Activated naive CD4-positive, alpha-beta T cell treated with anti-CD3 and anti-CD28 coated beads, Interleukin-2, amount 50 U/mL, for 24 hours (primary cell): ENCODE measurements around the gene POLD2.

Experiments
- H3K27ac Mint-ChIP-seq: one replicate; pipeline ENCODE4 v1.8.0; 2021; ENCODE audit warnings: mild to moderate bottlenecking, mixed read lengths
- H3K27me3 Mint-ChIP-seq: one replicate; pipeline ENCODE4 v1.8.0; 2021; ENCODE audit warnings: mixed read lengths
- H3K36me3 Mint-ChIP-seq: one replicate; pipeline ENCODE4 v1.8.0; 2021; ENCODE audit warnings: mixed read lengths
- H3K4me1 Mint-ChIP-seq: one replicate; pipeline ENCODE4 v1.8.0; 2021; ENCODE audit warnings: mixed read lengths
- H3K4me3 Mint-ChIP-seq: one replicate; pipeline ENCODE4 v1.8.0; 2021; ENCODE audit warnings: mild to moderate bottlenecking, mixed read lengths
- H3K9me3 Mint-ChIP-seq: one replicate; pipeline ENCODE4 v1.8.0; 2021; ENCODE audit warnings: mixed read lengths

POLD2 gene

DNA sequence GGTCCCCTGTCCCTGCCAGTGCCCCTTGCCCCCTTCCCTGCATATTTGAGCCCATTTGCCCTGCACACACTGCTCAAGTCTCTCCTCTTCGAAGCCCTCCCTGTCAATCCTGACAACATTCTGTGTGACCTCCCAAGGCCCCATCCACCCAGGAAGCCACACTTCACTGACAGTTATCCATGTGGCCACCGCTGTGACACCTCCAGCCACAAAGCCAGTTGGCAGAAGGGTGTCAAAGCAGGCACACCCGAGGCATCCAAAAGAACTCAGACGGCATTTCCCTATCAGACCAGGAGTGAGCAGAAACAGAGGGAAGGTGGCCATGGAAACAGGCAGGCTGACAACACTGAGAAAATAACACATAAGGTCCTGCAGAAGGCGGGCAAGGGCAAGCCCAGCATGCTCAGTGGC lies 45.7 kb downstream of the POLD2 start:
- Mint-ChIP-seq H3K36me3 (peaks cover 5% of the 10 kb centered on the region), H3K9me3 (no peaks in the 10 kb centered on the region), H3K4me3 (peak overlapping the region; percentile 53), H3K27ac (peak overlapping the region; percentile 57), H3K4me1 (peaks cover 24% of the 10 kb centered on the region), H3K27me3 (no peaks in the 10 kb centered on the region)

GRCh38 chr7:44077061-44077460 lies 46.3 kb downstream of the POLD2 start:
- Mint-ChIP-seq H3K4me3 (no peak overlapping the region), H3K9me3 (no peaks in the 10 kb centered on the region), H3K27me3 (no peaks in the 10 kb centered on the region), H3K27ac (no peak overlapping the region), H3K4me1 (peaks cover 28% of the 10 kb centered on the region), H3K36me3 (peaks cover 5% of the 10 kb centered on the region)

GRCh38 chr7:44076101-44076895 lies 47.0 kb downstream of the POLD2 start:
- no peak overlapping the region for H3K27ac Mint-ChIP-seq
- no peaks in the 10 kb centered on the region for H3K27me3 Mint-ChIP-seq
- H3K4me3 Mint-ChIP-seq = no peak overlapping the region
- no peaks in the 10 kb centered on the region for H3K9me3 Mint-ChIP-seq
- H3K4me1 Mint-ChIP-seq = peaks cover 27% of the 10 kb centered on the region
- peaks cover 4% of the 10 kb centered on the region for H3K36me3 Mint-ChIP-seq

GRCh38 chr7:44075296-44076075 lies 47.9 kb downstream of the POLD2 start:
- H3K4me1 Mint-ChIP-seq = peaks cover 19% of the 10 kb centered on the region
- H3K27ac Mint-ChIP-seq = no peak overlapping the region
- peaks cover 2% of the 10 kb centered on the region for H3K36me3 Mint-ChIP-seq
- no peaks in the 10 kb centered on the region for H3K9me3 Mint-ChIP-seq
- no peaks in the 10 kb centered on the region for H3K27me3 Mint-ChIP-seq
- no peak overlapping the region for H3K4me3 Mint-ChIP-seq

- no peak overlapping the region for H3K4me3 Mint-ChIP-seq
- no peaks in the 10 kb centered on the region for H3K27me3 Mint-ChIP-seq
- H3K9me3 Mint-ChIP-seq = no peaks in the 10 kb centered on the region
- peaks cover 19% of the 10 kb centered on the region for H3K4me1 Mint-ChIP-seq
- H3K36me3 Mint-ChIP-seq = peaks cover 2% of the 10 kb centered on the region
- H3K27ac Mint-ChIP-seq = no peak overlapping the region
These were observed 49.0 kb downstream of the POLD2 start for GRCh38 chr7:44074349-44074695.

DNA sequence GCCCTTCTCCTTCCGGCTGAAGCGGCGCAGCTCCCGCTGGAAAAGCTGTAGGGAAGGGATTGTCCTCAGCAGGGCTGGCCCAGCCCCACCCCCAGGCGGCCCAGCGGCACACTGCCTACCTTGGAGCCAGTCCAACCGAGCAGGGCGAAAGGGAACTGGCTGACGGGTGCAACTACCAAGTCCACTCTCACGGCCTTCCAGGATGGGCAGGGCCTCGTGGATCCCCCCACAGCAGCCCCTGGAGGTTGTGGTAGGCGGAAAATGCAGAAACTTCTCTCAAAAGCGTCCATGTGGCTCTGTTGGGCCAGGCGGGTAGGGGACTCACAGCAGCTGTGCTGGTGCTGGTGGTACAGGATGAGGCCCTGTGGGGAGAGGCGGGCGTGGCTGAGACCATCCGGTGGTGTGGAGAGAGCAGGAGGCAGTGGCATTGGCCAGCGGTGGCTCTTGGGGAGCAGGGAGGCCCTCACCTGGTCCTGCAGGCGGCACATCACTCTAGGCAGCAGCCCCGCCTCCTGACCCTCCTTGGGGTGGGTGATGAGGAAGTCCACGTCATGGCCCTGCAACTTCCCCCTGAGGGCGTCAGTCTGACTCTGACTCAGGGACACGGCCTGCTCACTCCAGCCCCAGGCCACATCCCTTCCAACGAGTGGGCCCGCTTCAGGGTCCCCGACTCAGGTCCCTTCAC lies 49.5 kb downstream of the POLD2 start:
- Mint-ChIP-seq H3K27me3 (no peaks in the 10 kb centered on the region), H3K4me3 (no peak overlapping the region), H3K36me3 (peaks cover 2% of the 10 kb centered on the region), H3K4me1 (peaks cover 23% of the 10 kb centered on the region), H3K9me3 (no peaks in the 10 kb centered on the region), H3K27ac (no peak overlapping the region)

DNA sequence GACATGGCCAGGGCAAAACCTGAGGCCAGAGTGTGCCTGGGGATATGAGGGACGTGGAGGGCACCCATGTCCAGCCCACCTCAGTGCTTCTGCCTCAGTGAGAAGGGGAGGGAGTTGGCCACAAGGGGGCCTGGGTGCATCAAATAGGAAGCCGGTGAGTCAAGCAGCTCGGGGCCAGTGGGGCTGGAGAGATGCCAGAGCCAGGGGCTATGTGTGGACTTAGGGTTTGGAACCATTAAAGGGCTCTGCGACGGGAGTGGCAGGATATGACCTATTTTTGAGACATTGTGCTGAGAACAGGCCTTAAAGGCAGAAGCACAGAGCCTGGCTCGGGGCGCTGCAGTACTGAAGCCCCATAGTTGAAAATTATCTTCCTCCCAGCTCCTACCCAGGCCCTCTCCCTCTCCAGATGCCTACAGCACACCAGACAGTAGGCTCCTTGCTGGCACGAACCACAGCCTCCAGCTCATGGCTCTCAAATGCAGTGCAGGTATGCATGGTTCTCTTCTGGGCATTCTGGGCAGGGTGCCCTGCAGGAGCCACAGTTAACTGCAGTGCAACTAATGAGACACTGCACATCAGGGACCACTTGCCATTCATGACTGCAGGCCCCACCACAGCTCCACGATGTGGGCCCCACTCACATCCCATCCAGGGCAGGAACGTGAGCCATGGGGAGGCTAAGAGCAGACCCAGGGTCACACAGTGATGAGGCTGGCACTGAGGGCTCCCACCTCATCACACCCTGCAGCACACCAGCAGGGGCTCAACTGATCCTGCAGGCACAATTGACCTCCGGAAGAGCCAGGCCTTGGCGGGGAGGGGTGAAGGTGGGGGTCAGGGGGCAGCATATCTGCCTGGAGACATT lies 50.8 kb downstream of the POLD2 start:
- Mint-ChIP-seq H3K36me3 (no peaks in the 10 kb centered on the region), H3K27ac (no peak overlapping the region), H3K9me3 (no peaks in the 10 kb centered on the region), H3K4me1 (peaks cover 26% of the 10 kb centered on the region), H3K4me3 (no peak overlapping the region), H3K27me3 (no peaks in the 10 kb centered on the region)

DNA sequence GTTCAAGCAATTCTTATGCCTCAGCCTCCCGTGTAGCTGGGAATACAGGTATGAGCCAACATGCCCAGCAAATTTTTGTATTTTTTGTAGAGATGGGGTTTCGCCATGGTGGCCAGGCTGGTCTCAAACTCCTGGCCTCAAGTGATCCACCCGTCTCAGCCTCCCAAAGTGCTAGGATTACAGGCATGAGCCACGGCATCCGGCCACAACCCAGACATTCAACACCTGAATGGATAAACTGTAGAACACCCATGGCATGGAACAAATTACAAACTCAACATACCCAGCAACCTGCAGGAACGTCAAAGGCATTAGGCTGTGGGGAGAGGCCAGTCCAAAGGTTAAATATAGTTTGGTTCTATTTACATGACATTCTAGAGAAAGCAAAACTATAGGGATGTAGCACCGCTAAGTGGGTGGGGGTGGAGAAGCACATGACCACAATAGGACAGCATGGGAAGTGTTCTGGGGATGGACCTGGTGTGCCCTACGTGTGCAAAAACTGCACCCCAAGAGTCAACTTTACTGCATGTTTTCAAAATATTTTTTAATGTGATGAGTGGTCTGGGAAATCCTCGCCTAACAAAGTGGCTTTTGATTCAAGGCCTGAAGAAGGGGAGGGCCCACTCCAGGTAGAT lies 51.5 kb downstream of the POLD2 start:
- no peaks in the 10 kb centered on the region for H3K36me3 Mint-ChIP-seq
- no peaks in the 10 kb centered on the region for H3K9me3 Mint-ChIP-seq
- peaks cover 30% of the 10 kb centered on the region for H3K4me1 Mint-ChIP-seq
- H3K27me3 Mint-ChIP-seq = no peaks in the 10 kb centered on the region
- no peak overlapping the region for H3K4me3 Mint-ChIP-seq
- no peak overlapping the region for H3K27ac Mint-ChIP-seq

- Mint-ChIP-seq H3K36me3 (no peaks in the 10 kb centered on the region), H3K4me1 (peaks cover 44% of the 10 kb centered on the region), H3K27ac (peak overlapping the region; percentile 38), H3K9me3 (no peaks in the 10 kb centered on the region), H3K4me3 (no peak overlapping the region), H3K27me3 (no peaks in the 10 kb centered on the region)
These were observed 55.3 kb downstream of the POLD2 start for GRCh38 chr7:44068054-44068453.

DNA sequence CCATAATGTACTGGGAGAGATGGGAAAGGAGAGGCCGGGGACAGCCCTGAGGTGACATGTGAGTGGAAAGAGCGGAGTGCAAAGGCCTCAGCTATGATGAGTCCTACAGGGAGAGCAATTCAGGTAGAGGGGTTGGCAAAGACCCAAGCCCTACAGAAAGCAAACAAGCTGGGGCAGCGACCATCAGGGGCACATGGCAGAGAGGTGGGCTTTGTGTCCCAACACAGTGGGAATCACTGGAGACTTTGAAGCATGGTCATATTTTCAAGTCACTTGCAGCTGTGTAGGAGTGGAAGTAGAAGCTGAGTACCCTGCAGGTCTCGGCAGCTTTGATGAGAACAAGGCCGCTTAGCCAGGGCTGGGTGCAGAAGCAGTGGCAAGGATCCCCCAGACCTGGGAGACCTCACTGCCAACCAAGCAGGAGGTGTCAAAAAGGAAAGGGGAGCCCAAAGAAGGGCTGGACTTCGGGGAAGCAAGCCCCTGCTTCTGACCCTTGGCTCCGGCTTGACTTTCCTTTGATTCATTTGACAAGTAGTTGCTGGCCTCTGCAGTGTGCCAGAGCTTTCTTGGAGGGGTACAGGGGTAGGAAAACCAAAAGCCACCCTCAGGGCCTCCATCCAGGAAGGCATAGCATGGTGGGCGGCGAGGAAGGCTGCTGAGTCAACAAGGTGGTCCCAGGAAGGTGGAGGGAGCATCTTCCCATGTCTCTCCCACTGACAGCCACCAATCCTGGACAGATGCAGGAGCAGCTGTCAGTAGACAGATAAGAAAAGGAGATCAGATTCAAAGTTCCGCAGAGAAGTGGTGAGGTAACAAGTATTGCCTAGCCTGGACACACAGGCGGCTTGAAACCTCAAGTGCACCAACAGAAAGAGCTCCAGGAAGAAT lies 56.0 kb downstream of the POLD2 start:
- Mint-ChIP-seq H3K36me3 (no peaks in the 10 kb centered on the region), H3K27me3 (no peaks in the 10 kb centered on the region), H3K4me1 (peaks cover 41% of the 10 kb centered on the region), H3K27ac (peak overlapping the region; percentile 31), H3K9me3 (no peaks in the 10 kb centered on the region), H3K4me3 (no peak overlapping the region)

GRCh38 chr7:44066494-44067063 lies 56.8 kb downstream of the POLD2 start:
- Mint-ChIP-seq H3K36me3 (no peaks in the 10 kb centered on the region), H3K27ac (peak overlapping the region; percentile 31), H3K9me3 (no peaks in the 10 kb centered on the region), H3K4me3 (no peak overlapping the region), H3K27me3 (no peaks in the 10 kb centered on the region), H3K4me1 (peaks cover 37% of the 10 kb centered on the region)

- no peaks in the 10 kb centered on the region for H3K36me3 Mint-ChIP-seq
- H3K27ac Mint-ChIP-seq = no peak overlapping the region
- H3K27me3 Mint-ChIP-seq = no peaks in the 10 kb centered on the region
- no peaks in the 10 kb centered on the region for H3K9me3 Mint-ChIP-seq
- H3K4me3 Mint-ChIP-seq = no peak overlapping the region
- peaks cover 37% of the 10 kb centered on the region for H3K4me1 Mint-ChIP-seq
These were observed 57.3 kb downstream of the POLD2 start for GRCh38 chr7:44066111-44066460.

DNA sequence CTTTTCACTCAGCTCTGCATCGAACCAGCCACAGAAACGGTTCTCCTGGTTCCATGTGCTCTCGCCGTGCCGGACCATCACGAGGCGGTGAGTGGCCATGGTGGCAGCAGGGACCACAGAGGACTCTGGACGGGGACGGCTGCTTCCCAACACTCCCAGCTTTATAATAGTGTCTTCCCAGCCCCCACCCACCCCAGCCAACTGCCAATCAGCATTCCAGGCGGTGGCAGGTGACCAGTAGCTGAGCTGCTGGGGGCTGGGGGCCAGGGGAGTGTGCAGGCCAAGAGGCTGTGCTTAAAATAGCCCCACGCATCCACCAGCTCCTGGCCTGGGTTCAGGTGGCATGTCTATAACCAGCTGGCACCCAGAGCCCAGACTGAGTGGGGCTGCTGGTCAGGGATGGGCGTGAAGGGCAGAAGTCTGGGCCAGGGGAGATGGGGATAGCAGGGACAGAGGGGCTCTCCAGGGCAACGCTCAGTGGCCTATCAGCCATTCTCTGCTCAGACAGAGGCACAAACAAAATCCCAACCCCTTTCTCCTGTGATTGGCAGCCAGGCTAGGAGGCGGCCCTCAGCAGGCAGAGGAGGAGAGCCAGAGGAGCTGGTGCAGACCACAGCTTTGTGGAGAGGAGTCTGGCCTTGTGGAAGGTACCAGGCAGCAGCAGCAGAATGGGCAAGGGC lies 57.8 kb downstream of the POLD2 start, which contains the start of gene PGAM2:
Gene PGAM2 (minus strand): TSS at position 137 of the 680 bp plus-strand sequence. CDS start 38 bp downstream, at position 99.
- H3K36me3 Mint-ChIP-seq = no peaks in the 10 kb centered on the region
- peaks cover 37% of the 10 kb centered on the region for H3K4me1 Mint-ChIP-seq
- H3K27ac Mint-ChIP-seq = no peak within 1 kb of the TSS
- H3K27me3 Mint-ChIP-seq = no peaks in the 10 kb centered on the region
- no peaks in the 10 kb centered on the region for H3K9me3 Mint-ChIP-seq
- no peak within 1 kb of the TSS for H3K4me3 Mint-ChIP-seq
